Body of pancreas (tissue), 4 donors: Measurements from ENCODE around the gene ABLIM1. TPM values are rescaled to one million over a fixed set of nuclear protein-coding genes. Genes with fewer than 3 reads are reported as not detected.

ENCODE experiments used
- ATAC-seq: fragments of 150-250 bp; one replicate; pipeline ENCODE4 v1.9.1; 2016
- DNase-seq, 4 donors: peaks; one replicate each; pipeline ENCODE4 v3.0.0-alpha.2; 2019
- H3K27ac ChIP-seq, 4 donors: fragments of 200-600 bp; sonication (generic); 1 replicate in 3 of 4; 2 replicates in 1 of 4; pipeline versions ENCODE4 v1.5.1 to v1.6.1; 2016 to 2019; ENCODE audit warnings: mild to moderate bottlenecking in 1 of 4, mixed read lengths in 1 of 4, moderate library complexity in 1 of 4
- H3K27me3 ChIP-seq, 2 donors: fragments of 200-600 bp; sonication (generic); one replicate each; pipeline ENCODE4 v1.6.0; 2016; ENCODE audit warnings: mild to moderate bottlenecking in 1 of 2
- H3K36me3 ChIP-seq, 2 donors: fragments of 200-600 bp; sonication (generic); replicated peaks in 1 of 2; 2 replicates each; pipeline ENCODE4 v1.5.1; 2016; ENCODE audit warnings: low read depth in 2 of 2; ENCODE audit not compliant: insufficient read depth in 1 of 2
- H3K4me1 ChIP-seq: fragments of 200-600 bp; sonication (generic); one replicate; pipeline ENCODE4 v1.6.0; 2016
- H3K4me3 ChIP-seq, 2 donors: fragments of 200-600 bp; sonication (generic); 1 replicate in 1 of 2; 2 replicates in 1 of 2; pipeline ENCODE4 v1.5.1; 2016 to 2019
- H3K9me3 ChIP-seq, 3 donors: fragments of 200-600 bp; sonication (generic); 1 replicate in 2 of 3; 2 replicates in 1 of 3; pipeline ENCODE4 v1.5.1; 2016
- POLR2A ChIP-seq, 3 donors: fragments of 450-650 bp; IDR thresholded peaks; one replicate each; pipeline ENCODE4 v1.6.1; 2016; ENCODE audit warnings: antibody characterized with exemption in 3 of 3, mild to moderate bottlenecking in 2 of 3
- WGBS, 2 donors: methylation state at CpG; one replicate each; pipeline ENCODE4 v1.1.5; 2017; 5-methylcytosine and 5-hydroxymethylcytosine counted together
- intact Hi-C: fragments of 100-400 bp; cut with DNase I; formaldehyde crosslinking; loops from one replicate; pipeline ENCODE4 v1.15.1; 2023
- total RNA-seq, 2 donors: library from RNA; depleted of rRNA; stranded (reverse); fragments of >200 nt; gene quantifications; one replicate each; pipeline ENCODE4 v1.1.0, GENCODE V29; 2016
- TF ChIP-seq, protein P1 (sequence below), 7 experiments: fragments of 450-650 bp in 4 of 7; fragments of 200-600 bp in 3 of 7; sonication (generic) in 3 of 7; IDR thresholded peaks; one replicate each; pipeline ENCODE4 v1.5.1; 2016 to 2019; ENCODE audit warnings: antibody characterized with exemption in 7 of 7

The ABLIM1 gene
- total RNA-seq, 2 donors from 2014 or later = 34.6 to 54.7 TPM

DNA sequence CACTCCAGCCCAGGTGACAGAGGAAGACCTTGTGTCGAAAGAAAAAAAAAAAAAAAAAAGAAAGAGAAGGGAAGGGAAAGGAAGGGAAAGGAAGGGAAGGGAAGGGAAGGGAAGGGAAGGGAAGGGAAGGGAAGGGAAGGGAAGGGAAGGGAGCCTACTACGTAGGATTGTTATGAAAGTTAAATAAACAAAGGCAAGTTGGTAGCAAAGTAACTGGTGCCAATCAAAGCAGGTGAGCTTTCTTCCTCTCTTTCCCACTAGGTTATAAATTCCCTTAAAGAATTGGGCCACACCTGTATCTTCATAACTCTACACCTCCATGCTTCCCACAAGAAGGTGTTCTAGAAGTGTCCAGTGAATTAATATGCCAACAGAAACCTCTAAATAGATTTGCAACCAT, 157.4 kb downstream of the ABLIM1 start:
- Histone ChIP-seq H3K27me3 (no peaks in the 10 kb centered on the region), H3K27ac (no peak overlapping the region), H3K4me3 (no peak overlapping the region), H3K36me3 (no peaks in the 10 kb centered on the region), H3K4me1 (peaks cover 11% of the 10 kb centered on the region), H3K9me3 (no peaks in the 10 kb centered on the region)
- intact Hi-C loops = no loop called here
- TF ChIP-seq, protein P1, sequence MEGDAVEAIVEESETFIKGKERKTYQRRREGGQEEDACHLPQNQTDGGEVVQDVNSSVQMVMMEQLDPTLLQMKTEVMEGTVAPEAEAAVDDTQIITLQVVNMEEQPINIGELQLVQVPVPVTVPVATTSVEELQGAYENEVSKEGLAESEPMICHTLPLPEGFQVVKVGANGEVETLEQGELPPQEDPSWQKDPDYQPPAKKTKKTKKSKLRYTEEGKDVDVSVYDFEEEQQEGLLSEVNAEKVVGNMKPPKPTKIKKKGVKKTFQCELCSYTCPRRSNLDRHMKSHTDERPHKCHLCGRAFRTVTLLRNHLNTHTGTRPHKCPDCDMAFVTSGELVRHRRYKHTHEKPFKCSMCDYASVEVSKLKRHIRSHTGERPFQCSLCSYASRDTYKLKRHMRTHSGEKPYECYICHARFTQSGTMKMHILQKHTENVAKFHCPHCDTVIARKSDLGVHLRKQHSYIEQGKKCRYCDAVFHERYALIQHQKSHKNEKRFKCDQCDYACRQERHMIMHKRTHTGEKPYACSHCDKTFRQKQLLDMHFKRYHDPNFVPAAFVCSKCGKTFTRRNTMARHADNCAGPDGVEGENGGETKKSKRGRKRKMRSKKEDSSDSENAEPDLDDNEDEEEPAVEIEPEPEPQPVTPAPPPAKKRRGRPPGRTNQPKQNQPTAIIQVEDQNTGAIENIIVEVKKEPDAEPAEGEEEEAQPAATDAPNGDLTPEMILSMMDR (IDR thresholded peaks at IDR 0.05) = no peak
- no peak for TF ChIP-seq POLR2A (IDR thresholded peaks at IDR 0.05)
- WGBS, 2 donors = 57 to 60% methylated on average over 2 of the region's 2 CpGs
- DNase-seq (no peak), ATAC-seq (no peak)

DNA sequence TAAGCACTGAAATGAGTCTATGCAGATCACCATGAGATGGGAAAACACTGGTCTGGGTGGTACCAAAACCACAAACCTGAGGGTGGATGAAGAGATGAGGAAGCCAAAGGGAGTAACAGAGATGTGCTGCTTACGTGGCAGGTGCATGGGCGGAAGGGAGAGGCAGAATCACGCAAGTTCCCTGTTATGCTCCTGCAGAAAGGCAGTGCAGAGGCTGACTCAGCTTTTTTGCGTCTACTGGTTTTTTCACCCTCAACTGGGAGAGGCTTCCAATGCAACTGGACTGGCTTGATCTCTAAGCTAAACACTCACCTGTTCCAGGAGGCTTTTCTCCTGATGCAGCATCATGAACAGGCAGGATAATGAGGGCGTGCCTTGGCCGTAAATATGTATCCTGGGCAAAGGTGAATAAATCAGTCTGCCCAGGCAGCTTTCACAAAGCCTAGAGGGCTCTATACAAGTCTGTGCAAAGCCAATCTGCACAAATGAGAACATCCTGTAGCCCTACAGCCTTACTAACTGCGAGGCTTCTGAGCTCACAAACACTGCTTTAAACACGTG, 158.4 kb downstream of the ABLIM1 start:
- H3K4me3 ChIP-seq = no peak overlapping the region
- no peak for TF ChIP-seq POLR2A (IDR thresholded peaks at IDR 0.05)
- TF ChIP-seq, protein P1 (IDR thresholded peaks at IDR 0.05) = no peak
- DNase-seq (peak in 1 of 4 donors; percentile 21), ATAC-seq (peak; percentile 27)
- H3K36me3 ChIP-seq = no peaks in the 10 kb centered on the region
- no peak overlapping the region for H3K27ac ChIP-seq
- intact Hi-C loops = no loop called here
- 76 to 90% methylated on average over 6 to 8 of the region's 8 CpGs for WGBS, 2 donors
- no peaks in the 10 kb centered on the region for H3K27me3 ChIP-seq
- H3K4me1 ChIP-seq = peaks cover 1% of the 10 kb centered on the region
- H3K9me3 ChIP-seq = no peaks in the 10 kb centered on the region

DNA sequence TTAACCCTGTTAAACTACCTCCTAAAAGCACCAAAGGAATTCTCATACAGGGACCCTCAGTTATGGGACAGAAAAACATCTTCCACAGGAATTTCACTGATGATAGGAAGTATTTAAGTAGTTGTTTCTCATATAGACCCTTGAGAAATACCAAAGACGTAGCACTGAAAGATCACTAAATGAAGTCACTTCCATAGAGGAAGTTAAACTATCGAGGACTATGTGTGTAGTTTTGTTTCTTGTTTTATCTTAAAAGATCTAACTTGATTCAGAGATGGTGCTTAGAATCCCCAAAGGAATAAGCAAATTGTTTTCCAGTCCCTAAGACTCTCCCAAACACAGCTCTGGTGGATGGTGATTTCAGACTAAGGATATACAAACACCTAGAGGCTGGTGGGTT, 159.0 kb downstream of the ABLIM1 start:
- DNase-seq (no peak), ATAC-seq (no peak)
- H3K4me1 ChIP-seq = no peaks in the 10 kb centered on the region
- TF ChIP-seq, protein P1 (IDR thresholded peaks at IDR 0.05) = no peak
- TF ChIP-seq POLR2A (IDR thresholded peaks at IDR 0.05) = no peak
- H3K27ac ChIP-seq = no peak overlapping the region
- no peak overlapping the region for H3K4me3 ChIP-seq
- H3K36me3 ChIP-seq = no peaks in the 10 kb centered on the region
- intact Hi-C loops = no loop called here
- 74 to 82% methylated on average over 2 of the region's 2 CpGs for whole genome bisulfite sequencing, 2 donors
- H3K27me3 ChIP-seq = no peaks in the 10 kb centered on the region
- H3K9me3 ChIP-seq = no peaks in the 10 kb centered on the region

DNA sequence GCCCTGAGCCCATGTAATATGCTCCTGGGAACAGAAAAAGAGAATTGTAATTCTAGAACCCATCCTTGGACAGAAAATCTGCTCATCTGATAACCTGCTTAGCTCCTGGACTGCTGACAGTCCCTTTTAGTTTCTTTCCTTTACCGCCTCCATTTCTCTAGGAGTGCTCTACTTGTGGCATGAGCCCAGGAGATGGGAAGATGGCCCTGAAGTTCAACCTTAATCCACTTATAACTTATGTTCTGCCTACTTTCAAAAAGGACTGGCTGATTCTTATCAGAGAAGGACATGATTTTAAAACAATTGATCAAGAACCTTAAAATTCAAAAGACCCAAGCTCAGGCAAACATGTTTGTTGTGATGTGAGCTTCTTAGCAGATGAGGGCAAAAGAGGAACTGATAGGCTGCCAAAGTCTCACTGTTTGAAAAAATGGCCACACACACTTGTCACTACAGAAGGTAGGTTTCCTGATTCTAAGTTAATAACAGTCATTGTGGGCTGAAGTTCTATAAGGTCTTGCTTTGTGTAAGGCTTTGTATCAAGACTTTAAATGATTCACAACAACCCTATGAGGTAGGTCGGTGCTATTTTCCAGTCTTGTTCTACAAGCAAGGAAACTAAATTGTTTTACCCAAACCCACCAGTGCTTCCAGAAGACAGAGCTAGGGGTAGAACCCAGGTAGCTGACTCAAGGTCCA, 159.5 kb downstream of the ABLIM1 start:
- Histone ChIP-seq H3K9me3 (no peaks in the 10 kb centered on the region), H3K36me3 (no peaks in the 10 kb centered on the region), H3K4me1 (no peaks in the 10 kb centered on the region), H3K4me3 (no peak overlapping the region), H3K27me3 (no peaks in the 10 kb centered on the region), H3K27ac (no peak overlapping the region)
- no peak for ATAC-seq
- intact Hi-C loops = no loop called here
- no peak for TF ChIP-seq POLR2A (IDR thresholded peaks at IDR 0.05)
- TF ChIP-seq, protein P1 (IDR thresholded peaks at IDR 0.05) = no peak
- 86 to 93% methylated on average over 2 of the region's 2 CpGs for WGBS, 2 donors
- DNase-seq = no peak

DNA sequence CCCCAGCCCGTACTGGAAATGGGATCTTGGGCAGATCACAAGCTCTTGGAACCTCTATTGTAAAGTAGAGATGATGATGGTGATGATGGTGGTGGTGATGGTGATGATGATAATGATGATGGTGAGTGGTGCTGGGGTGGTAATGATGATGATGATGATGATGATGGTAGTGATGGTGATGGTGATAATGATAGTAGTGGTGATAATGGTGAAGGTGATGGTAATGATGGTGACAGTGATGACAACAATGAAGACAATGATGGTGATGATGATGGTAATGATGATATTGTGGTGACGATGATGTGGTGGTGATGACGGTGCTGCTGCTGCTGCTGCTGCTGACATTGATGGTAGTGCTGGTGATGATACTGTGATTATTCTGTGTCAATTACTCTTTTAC, 162.8 kb downstream of the ABLIM1 start:
- WGBS, 2 donors = 91 to 96% methylated on average over 3 of the region's 3 CpGs
- no peaks in the 10 kb centered on the region for H3K27me3 ChIP-seq
- ATAC-seq (no peak), DNase-seq (no peak)
- H3K27ac ChIP-seq = no peak overlapping the region
- no peak for TF ChIP-seq POLR2A (IDR thresholded peaks at IDR 0.05)
- TF ChIP-seq, protein P1 (IDR thresholded peaks at IDR 0.05) = no peak
- H3K4me3 ChIP-seq = no peak overlapping the region
- H3K36me3 ChIP-seq = no peaks in the 10 kb centered on the region
- H3K9me3 ChIP-seq = no peaks in the 10 kb centered on the region
- intact Hi-C loops = no loop called here
- H3K4me1 ChIP-seq = no peaks in the 10 kb centered on the region
